ENCODE data around the gene RHEX.

DNA sequence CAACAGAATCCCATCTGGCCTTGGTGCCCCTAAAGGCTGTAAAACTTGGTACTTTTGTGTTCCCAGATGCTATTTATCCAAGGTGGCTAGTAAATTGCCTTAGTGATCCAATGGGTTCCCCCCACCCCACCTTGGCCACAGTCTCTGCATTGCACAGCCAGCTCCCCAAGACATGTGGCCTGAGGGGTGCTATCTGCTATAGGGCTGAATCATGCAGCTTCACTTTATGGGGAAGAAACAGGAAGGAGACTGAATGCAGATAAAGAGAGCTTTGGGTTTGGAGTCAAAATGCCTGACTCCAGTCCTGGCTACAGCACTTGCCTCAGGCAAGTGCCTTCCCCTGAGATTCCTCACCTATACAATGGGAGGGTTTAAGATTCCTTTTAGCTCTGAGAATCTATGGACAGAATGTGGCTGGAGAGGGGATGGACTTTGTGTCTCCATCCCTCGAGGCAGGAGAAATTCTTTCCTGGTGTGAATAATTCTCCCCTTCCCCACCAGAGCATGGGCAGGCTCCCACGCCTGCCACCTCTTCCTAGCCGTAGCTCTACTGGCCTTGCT lies 6.5 kb downstream of the RHEX start:
- TF ChIP-seq POLR2AphosphoS5 (IDR thresholded peaks at IDR 0.05), result no peak
- TF ChIP-seq, protein P1, sequence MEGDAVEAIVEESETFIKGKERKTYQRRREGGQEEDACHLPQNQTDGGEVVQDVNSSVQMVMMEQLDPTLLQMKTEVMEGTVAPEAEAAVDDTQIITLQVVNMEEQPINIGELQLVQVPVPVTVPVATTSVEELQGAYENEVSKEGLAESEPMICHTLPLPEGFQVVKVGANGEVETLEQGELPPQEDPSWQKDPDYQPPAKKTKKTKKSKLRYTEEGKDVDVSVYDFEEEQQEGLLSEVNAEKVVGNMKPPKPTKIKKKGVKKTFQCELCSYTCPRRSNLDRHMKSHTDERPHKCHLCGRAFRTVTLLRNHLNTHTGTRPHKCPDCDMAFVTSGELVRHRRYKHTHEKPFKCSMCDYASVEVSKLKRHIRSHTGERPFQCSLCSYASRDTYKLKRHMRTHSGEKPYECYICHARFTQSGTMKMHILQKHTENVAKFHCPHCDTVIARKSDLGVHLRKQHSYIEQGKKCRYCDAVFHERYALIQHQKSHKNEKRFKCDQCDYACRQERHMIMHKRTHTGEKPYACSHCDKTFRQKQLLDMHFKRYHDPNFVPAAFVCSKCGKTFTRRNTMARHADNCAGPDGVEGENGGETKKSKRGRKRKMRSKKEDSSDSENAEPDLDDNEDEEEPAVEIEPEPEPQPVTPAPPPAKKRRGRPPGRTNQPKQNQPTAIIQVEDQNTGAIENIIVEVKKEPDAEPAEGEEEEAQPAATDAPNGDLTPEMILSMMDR (IDR thresholded peaks at IDR 0.05), result no peak
- TF ChIP-seq POLR2A (IDR thresholded peaks at IDR 0.05), result no peak
